BE2C (cell line): Measurements from ENCODE around the gene TTYH3. TPM values are rescaled to one million over a fixed set of nuclear protein-coding genes. Genes with fewer than 3 reads are reported as not detected.

ENCODE experiments used
- DNase-seq: peaks from one replicate; pipeline ENCODE4 v3.0.0-alpha.2; 2020
- H3K27me3 ChIP-seq: fragments of 250-450 bp; sonication (Bioruptor Pico); 2 replicates; pipeline ENCODE4 v1.5.1; 2020; ENCODE audit warnings: mild to moderate bottlenecking
- H3K36me3 ChIP-seq: fragments of 250-450 bp; sonication (Bioruptor Pico); 2 replicates; pipeline ENCODE4 v1.5.1; 2020; ENCODE audit warnings: mild to moderate bottlenecking
- H3K4me1 ChIP-seq: fragments of 250-450 bp; sonication (Bioruptor Pico); 2 replicates; pipeline ENCODE4 v1.5.1; 2020
- H3K4me3 ChIP-seq: 2 replicates; pipeline ENCODE4 v1.5.1; 2011; ENCODE audit warnings: low read depth, low read length
- H3K9me3 ChIP-seq: fragments of 250-450 bp; sonication (Bioruptor Pico); 2 replicates; pipeline ENCODE4 v1.5.1; 2020
- polyA plus RNA-seq: library from polyadenylated mRNA; unstranded; fragments of >200 nt; gene quantifications from one replicate; pipeline ENCODE4 v1.2.1, GENCODE V29; 2012; ENCODE audit warnings: low read depth, missing spikeins; ENCODE audit not compliant: insufficient read length, insufficient read depth
- TF ChIP-seq, protein P1 (sequence below): IDR thresholded peaks from 2 replicates; pipeline ENCODE4 v1.5.1; 2012; ENCODE audit warnings: mild to moderate bottlenecking, low read depth, low read length

TTYH3 gene, protein sequence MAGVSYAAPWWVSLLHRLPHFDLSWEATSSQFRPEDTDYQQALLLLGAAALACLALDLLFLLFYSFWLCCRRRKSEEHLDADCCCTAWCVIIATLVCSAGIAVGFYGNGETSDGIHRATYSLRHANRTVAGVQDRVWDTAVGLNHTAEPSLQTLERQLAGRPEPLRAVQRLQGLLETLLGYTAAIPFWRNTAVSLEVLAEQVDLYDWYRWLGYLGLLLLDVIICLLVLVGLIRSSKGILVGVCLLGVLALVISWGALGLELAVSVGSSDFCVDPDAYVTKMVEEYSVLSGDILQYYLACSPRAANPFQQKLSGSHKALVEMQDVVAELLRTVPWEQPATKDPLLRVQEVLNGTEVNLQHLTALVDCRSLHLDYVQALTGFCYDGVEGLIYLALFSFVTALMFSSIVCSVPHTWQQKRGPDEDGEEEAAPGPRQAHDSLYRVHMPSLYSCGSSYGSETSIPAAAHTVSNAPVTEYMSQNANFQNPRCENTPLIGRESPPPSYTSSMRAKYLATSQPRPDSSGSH
- polyA plus RNA-seq = 127 TPM

DNA sequence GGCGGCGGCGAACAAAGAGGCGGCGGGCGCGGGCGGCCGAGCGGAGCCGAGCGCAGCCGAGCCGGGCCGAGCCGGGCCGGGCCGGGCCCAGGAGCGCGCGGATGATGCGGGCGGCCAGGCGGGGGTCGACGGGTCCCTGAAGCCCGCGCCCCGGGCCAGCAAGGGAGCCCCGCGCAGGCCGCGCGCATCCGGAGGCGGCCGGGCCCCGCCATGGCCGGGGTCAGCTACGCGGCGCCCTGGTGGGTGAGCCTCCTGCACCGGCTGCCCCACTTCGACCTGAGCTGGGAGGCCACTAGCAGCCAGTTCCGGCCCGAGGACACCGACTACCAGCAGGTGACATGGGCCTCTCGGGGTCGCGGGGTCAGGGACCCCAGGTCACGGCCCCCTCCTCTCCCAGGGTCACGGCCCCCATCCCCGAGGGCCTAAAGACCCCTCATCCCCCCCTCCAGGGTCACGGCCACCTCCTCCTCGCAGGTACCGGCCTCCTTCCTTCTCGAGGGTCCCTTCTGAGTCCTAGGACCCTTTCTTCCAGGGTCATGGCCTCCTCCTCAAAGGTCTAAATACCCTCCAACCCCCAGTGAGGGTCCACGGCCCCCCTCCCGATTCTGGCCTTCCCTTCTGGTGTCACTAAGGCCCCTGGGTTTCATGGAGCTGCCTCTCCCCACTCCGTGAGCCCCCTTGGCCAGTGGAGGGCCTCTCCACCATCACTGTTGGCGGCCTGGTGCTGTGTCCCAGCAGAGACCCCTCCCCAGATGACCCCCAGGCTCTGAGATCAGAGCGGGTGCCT is at the start of gene TTYH3:
TTYH3 (plus strand) TSS at position 41 of the 787 bp plus-strand sequence; CDS start at position 211, 170 bp downstream.
- no peak for DNase-seq
- Histone ChIP-seq H3K9me3 (no peaks in the 10 kb centered on the region), H3K27me3 (no peaks in the 10 kb centered on the region), H3K4me1 (peaks cover 19% of the 10 kb centered on the region), H3K4me3 (peak within 1 kb of the TSS; percentile 93), H3K36me3 (peaks cover 3% of the 10 kb centered on the region; the same call in 1 of the 2 replicates)
- TF ChIP-seq, protein P1, sequence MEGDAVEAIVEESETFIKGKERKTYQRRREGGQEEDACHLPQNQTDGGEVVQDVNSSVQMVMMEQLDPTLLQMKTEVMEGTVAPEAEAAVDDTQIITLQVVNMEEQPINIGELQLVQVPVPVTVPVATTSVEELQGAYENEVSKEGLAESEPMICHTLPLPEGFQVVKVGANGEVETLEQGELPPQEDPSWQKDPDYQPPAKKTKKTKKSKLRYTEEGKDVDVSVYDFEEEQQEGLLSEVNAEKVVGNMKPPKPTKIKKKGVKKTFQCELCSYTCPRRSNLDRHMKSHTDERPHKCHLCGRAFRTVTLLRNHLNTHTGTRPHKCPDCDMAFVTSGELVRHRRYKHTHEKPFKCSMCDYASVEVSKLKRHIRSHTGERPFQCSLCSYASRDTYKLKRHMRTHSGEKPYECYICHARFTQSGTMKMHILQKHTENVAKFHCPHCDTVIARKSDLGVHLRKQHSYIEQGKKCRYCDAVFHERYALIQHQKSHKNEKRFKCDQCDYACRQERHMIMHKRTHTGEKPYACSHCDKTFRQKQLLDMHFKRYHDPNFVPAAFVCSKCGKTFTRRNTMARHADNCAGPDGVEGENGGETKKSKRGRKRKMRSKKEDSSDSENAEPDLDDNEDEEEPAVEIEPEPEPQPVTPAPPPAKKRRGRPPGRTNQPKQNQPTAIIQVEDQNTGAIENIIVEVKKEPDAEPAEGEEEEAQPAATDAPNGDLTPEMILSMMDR = no peak

DNA sequence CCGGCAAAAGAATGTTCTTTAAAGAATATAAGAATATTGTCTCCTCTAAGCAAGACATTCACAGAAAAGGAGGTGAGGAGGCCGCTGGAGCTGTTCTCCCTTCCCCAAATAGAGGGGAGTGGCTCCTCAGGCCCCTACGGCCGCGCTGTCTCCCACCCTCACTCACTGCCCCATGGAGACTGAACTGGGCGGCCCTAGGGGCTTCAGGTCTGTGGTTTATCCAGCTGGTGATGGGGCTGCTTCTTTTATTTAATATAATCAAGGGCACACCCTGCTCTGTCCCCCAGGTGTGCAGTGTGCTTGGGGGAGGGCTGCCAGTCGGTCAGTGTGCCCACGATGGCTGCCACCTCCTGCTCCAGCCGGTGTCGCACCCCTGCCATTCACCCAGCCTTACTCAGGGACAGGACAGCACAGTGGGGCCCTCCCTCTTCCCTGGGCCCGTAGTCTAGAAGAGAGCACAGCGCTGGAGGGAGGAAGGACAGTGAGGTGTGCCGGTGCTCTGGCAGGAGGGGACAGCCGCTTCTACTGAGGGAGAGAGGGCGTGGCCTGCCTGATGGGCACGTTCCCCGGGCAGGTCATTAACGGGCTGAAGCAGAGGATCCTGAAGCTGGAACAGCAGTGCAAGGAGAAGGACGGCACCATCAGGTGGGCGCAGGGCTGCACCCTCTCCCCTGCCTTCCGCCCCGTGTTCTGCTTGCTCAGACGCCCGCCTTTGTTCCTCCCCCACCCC is 49.6 kb upstream of the TTYH3 start:
- H3K27me3 ChIP-seq = no peaks in the 10 kb centered on the region
- no peak overlapping the region for H3K4me3 ChIP-seq
- DNase-seq = no peak
- TF ChIP-seq, protein P1 = no peak
- no peaks in the 10 kb centered on the region for H3K9me3 ChIP-seq
- H3K36me3 ChIP-seq = peaks cover 24% of the 10 kb centered on the region
- no peaks in the 10 kb centered on the region for H3K4me1 ChIP-seq

DNA sequence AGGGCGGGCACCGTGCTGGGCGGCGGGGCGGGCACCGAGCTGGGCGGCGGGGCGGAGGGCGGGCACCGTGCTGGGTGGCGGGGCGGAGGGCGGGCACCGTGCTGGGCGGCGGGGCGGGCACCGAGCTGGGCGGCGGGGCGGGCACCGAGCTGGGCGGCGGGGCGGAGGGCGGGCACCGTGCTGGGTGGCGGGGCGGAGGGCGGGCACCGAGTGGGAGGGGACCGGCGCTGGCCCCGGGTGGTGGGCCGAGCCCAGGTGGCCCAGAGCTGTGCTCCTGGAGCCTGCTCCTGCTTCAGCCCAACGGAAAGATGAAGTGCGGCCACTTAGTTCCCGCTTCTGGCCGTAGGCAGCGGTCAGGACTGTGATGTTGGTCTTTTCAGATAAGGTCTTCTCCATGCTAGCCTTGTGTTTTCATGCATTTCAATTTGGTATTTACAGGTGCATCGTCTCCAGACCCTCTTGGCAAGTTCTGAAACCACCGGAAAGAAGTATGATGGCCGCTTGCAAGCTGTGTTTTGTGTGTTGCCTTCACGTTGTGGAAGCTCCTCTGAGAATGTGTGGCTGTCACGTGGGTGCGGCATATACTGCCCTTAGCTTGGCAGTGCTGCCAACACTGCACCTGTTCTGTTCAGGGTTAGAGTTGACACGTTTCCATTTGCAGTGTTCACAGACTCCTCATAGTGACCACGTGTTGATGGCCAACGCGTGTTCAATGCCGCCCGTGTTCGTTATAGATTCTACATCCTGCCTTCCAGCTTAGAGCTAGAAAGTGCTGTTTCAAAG is 47.8 kb upstream of the TTYH3 start:
- Histone ChIP-seq H3K36me3 (peaks cover 24% of the 10 kb centered on the region), H3K4me1 (no peaks in the 10 kb centered on the region), H3K27me3 (no peaks in the 10 kb centered on the region), H3K4me3 (no peak overlapping the region), H3K9me3 (no peaks in the 10 kb centered on the region)
- no peak for DNase-seq
- TF ChIP-seq, protein P1 = no peak

DNA sequence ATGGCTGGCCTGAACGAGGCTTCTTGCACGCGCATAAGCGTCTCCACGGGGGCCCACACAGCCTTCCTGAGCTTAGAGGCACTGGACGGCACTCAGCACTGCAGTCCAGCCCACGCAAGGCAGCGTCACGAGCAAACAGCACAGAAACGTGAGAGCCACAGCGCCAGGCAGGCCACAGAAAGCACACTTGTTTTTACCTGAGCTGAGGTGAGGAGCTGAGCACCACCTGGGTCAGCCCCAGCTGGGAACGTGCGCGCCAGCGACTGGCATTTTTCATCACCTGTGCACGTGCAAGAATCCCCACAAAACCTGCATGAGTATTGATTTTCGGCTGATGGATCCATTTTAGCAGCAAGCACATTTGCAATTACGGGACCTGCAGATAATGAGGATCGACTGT is 46.3 kb upstream of the TTYH3 start:
- Histone ChIP-seq H3K36me3 (peaks cover 25% of the 10 kb centered on the region), H3K9me3 (no peaks in the 10 kb centered on the region), H3K27me3 (no peaks in the 10 kb centered on the region), H3K4me1 (no peaks in the 10 kb centered on the region), H3K4me3 (no peak overlapping the region)
- DNase-seq = no peak
- TF ChIP-seq, protein P1 = no peak

DNA sequence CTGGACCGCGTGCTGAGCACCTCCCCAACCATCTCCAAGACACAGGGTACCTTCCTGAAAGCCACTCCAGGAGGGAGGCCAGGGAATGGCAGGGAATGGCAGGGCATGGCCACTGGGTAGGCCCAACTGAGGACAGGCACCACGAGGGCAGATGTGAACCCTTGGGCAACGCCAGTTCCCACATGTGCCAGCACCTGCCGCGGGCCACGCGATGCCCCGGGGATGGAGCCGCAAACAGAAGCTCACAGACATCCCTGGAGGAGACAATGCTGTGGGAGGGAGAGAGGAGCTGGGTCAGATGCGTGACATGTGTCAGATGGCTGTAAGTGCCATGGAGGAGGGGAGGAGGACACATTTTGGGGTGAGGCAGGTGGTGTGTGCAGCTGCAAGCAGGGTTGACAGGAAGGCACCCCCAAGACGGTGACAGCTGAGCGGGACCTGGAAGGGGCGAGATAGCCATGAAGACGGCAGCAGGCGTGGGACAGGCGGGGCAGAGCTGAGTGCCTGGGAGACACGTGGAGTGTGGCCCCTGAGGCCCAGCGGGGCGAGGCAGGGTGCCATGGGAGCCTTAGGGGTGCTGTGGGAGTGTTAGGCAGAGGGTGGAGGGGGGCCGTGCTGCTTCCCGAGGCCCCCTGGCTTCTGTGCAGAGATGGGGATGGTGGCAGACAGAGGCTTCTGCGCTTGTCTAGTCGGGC is 45.3 kb upstream of the TTYH3 start:
- no peak for DNase-seq
- Histone ChIP-seq H3K36me3 (peaks cover 30% of the 10 kb centered on the region), H3K27me3 (no peaks in the 10 kb centered on the region), H3K9me3 (no peaks in the 10 kb centered on the region), H3K4me3 (no peak overlapping the region), H3K4me1 (no peaks in the 10 kb centered on the region)
- TF ChIP-seq, protein P1 = no peak
